NCI-H2227 (cell line): ENCODE results near the gene HYI.

Source experiments
- DNase-seq: peaks from one replicate; lab custom pipeline; 2025; ENCODE audit not compliant: unreplicated experiment; lab: John Stamatoyannopoulos, UW

The HYI gene

DNA sequence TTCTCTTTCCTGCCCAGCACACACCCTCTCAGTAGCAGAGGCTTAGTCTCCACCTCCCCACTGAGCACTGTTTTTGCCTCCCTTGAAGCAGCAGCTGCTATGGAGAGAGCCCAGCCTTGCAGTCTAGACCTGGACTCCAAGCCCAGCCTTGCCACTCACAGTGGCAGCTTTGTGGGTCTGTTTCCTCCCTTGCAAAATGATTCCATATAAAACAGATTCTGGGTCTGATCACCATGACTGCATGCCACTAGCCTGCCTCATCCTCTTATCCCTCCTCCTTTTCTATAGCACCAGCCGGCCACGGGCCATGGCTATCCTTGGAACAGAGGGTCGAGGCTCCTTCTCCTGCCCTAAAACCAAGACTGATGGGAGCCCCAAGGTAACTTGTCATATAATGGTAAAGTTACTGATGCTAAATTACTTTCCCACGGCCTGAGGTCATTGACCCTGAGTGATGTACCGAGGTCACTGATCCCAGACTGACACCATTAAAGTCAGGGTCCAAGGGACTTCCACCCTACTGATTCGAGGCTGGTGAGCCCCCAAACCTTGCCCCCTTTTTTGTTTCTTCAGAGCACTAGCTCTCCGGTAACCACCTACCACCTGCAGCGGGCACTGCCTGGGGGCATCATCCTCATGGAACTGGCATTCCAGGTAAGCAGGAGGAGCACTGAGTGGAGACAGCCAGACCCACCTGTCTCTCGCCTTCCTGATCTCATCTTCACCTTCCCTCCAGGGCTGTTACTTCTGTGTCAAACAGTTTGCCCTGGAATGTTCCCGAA lies 7.9 kb downstream of the HYI start:
- no peak for DNase-seq

DNA sequence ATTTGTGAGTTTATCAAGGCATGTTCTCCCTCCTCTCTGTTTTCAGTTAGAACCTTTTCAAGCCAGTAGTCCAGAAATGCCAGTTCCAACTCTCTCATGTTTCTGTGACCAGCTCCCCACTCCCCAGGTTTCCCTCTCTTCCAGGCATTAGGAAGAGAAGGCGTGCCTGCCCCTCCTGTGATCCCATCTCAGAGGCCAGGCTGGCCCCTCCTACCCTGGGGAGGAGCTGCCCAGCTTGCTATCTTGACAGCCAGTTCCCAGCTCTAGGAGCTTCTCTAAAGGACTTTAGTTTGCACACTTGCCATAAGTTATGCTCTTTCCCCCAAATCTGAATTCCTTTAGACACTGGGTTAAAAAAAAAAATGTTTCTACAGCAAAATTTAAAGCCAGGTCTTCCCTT lies 8.9 kb downstream of the HYI start:
- DNase-seq, result peak; percentile 35

DNA sequence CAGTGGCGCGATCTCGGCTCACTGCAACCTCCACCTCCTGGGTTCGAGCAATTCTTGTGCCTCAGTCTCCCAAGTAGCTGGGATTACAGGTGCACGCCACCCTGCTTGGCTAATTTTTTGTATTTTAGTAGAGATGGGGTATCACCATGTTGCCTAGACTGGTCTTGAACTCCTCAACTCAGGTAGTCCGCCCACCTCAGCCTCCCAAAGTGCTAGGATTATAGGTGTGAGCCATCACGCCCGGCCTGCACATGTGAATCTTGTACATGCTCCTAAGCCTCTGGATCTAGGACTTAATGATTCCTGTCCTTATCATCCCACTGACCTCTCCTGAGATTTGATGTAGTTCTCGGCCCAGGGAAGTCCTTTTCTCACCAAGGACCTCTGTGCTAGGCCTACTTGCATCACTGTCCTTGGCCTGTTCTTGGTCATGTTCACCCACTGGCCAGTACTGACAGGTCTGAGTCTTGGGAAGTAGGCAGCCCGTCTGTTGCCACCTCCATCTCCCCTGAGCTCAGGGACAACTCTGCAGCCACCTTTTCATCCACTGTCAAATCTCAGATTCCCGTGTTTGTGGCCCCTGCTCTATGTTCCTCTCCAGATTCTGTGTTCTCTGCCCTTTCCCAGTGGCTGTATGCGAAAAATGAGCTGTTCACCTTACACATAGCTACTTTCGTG lies 9.4 kb downstream of the HYI start:
- DNase-seq, result no peak

DNA sequence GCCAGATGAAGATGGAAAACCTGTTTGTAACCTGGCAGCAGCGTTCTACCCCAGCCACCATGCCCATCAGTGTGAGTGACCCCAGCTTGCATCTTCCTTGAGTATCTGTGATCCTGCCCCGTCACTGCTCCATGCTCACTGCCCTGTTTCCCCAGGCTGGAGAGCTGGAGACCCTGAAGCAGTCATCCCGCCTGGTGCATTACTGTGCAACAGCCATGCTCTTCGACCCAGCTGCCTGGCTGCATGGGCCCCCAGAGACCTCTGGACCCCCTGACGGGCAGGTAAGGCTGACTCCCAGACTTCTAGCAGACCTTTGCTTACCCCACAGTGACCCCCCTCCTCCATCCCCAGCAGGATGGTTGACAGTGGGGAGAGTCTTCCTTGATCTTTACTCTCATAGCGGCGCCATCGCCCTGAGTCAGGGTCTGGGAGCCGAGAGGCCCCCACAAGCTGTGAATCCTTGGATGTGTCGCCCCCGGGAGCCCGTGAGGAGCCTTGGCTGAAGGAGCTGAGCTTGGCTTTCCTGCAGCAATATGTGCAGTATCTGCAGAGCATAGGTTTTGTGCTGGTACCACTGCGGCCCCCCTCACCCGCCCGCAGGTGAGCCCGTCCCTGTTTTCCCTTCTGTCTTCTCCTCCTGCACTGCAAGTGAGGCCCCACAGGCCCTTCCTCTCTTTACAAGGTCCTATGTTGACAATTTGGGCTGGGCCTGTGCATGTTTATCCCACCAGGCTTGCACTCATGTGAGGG lies 10.4 kb downstream of the HYI start:
- no peak for DNase-seq

DNA sequence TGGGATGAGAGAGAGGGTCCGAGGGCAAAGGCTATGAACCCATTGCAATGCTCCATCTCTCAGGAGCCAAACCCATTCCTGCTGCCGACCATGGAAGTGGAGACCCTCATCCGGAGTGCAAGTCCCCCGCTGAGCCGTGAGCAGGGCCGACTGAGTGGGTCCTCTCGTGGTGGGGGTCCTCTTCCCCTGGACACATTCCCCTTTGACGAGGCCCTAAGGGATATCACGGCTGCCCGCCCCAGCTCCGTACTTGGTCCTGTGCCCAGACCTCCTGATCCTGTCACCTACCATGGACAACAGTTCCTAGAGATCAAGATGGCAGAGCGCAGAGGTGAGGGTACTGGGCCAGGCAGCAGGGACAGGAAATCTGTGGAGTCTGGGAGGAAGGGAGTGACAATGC lies 11.0 kb downstream of the HYI start:
- no peak for DNase-seq

DNA sequence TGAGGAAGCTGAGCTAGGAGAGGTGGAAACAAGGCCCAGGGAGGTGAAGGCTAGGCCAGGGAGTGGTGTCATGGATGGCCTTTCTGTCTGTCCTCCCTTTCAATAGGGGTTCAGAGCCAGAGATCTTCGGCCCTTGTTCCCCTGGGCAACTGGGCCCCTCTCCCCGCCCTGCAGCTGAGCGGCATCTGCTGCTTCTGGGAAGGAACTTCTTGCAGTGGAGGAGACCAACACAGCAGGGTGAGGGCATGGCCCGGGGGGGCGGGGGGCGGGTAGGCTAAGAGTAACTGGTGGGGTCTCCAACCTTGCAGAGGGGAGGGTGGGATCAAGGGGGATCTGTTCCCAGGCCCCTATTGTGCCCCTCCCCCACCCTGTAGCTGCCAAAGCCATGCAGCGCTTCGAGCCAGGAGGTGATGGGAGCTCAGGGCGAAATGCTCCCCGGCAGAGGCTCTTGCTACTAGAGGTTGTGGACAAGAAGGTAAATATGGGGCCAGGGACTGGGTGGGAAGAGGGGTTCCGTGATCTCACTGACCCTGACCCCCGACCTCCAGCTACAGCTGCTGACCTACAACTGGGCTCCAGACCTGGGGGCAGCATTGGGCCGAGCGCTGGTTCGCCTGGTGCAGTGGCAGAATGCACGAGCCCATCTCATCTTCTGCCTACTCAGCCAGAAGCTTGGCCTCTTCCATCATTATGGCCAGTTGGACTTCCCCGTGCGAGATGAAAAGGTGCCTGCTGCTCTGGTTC lies 11.7 kb downstream of the HYI start:
- no peak for DNase-seq

DNA sequence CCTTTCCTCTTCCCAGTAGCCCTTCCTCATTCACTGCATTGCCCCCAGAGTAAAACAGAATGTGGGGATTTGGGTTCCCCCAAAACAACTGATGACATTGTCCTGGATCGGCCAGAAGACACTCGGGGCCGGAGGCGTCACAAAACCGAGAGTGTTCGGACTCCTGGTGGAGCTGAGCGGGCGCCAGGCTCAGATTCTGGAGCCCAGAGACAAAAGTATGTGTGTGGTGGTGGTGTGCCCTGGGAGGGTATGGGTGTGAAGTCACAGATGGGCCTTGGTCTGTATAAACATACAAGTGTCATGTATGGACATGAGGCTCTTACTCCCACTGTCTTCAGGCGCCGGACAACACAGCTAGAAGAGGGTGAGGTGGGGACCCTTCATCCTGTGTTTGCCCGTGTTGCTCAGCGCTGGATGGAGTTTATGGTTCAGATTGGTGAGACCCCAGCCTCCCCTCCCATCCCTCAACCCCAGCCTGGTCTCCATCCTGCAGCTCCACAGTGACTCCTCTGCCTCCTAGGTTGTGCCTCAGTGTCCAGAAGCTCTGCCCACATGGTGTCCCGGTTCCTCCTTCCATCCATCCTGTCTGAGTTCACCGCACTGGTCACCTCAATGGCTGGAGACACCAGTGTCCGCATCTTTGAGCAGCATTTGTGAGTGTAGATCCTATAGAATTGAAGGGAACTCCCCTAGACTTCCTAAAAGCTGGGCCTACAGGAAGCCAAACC lies 12.4 kb downstream of the HYI start:
- no peak for DNase-seq

DNA sequence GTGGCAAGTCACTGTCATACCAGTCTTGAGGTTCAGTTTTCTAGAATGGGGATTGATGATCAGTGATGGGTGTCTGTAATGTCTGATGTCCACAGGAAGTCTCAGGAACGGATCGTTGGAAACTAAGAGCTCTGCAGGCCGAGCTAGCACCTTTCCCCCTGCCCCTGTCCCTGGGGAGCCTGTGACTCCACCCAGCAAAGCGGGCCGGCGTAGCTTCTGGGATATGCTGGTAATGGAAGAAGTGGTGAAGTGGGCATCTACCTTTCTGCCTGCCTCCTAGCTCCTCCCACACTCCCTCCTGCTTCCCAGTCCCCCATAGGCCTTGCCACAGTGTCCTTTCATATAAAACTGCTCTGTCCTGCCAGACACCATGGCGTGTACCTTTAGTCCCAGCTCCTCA lies 13.4 kb downstream of the HYI start:
- DNase-seq, result no peak

DNA sequence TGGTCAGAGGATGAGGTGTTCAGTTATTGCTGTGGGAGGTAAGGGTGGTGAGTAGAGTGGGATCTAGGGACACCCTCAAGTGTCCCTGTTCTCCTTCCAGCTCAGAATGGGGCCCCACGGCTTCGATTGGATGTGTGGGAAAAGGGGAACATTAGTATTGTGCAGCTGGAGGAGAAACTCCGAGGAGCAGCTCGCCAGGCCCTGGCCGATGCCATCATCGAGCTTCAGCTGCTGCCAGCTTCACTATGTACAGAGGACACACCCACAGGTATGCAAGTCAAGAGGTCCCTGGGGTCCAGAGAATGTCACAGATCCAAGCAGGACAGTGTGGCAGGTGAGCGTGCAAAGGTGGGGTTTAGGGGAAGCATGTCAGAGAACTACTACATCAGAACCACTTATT lies 13.9 kb downstream of the HYI start:
- no peak for DNase-seq

DNA sequence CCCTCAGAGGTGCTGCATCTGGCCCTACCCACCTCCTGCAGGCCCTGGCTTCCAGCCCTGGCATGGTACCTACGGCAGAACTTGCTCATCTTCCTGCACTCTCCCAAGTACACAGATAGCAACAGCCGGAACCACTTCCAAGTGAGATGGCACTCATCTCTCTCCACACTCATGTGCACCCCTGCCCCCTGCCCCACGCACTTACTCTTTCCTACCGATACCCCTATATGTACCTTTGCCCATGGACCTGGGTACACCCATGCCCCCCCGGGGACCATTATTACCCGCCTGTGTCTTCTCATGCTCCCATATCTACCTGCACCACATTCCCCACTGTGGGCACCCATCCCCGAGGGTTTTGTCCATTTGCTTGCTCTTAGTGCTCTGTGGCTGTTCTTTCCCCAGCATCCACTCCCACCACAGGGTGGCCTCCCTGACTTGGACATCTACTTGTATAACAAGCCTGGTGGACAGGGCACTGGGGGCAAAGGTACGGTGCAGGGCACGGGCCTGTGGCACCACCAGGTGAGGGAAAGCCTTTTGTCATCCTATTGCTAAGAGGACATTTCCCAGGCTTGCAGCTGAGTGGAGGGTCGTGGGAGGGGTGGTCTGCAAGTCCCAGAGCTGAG lies 14.7 kb downstream of the HYI start:
- DNase-seq, result no peak

DNA sequence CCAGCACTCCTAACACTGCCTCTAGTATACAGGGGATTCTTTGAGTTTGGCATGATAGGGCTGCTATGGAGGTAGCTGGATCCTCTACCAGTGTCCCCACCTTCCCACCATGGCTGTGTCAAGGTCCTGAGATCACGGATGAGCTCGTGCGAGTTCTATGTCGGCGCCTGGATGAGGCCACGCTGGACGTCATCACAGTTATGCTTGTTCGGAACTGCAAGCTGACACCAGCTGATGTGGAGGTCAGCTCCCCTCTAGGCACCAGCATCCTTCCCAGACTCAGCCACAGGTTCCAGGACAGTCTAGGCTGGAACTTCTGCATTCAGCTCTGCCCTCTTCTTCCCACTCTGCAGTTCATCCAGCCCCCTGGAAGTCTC lies 15.2 kb downstream of the HYI start:
- no peak for DNase-seq

DNA sequence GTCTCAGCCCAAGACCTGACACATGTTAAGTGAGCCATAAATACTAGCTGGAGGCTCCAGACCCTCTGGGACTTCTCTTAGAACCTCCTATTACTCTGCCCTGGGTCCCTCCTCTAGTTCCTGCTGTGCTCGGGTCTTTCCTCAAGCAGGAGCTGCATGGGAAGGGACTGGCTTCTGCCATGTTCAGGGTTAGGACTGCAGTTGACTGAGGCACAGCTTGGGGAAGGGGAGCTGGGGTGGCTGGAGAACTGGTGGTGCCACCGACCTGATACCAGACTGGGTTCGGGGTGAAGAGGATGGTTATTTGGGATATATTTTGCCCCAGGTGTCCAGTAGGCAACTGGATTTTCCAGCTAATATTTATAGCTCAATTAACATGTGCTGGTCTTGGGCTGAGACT lies 15.7 kb downstream of the HYI start:
- no peak for DNase-seq

DNA sequence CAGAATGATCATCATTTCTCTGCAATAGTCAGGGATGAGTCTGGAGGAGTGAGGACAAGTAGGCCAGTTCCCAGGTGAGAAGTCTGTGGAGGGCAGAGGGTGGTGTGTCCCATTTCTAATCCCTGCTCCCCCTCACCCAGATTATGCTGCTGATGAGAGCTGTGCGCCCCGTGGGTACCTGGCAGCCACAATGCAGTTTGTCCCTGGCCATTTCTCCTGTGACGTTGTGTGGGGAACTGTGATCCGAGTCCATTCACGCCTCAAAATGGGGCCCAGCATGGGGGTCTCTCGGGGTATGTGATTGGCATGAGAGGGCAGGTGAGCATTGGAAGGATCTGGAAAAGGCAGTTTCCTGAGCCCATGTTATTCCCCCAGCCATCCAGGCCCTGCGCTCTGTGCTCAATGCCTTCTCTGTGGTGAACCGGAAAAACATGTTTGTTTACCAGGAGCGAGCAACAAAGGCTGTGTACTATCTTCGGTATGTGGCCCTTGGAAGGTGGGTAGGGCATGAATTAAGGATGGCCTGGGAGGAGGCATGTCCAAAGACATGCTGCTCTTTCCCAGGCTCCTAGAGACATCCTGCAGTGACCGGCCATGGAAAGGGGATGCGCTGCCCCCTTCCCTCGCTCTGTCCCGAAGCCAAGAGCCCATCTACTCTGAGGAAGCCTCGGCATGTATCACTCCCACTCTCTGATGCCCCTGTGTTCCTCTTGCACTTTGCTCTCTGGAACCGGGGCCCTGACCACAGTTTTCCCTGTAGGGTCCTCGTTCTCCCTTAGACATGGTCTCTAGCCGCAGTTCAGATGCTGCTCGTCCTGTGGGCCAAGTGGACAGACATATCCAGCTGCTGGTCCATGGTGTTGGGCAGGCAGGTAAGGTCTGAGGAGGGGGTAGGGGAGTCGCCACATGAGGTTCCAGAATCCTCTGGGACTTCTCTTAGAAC lies 16.4 kb downstream of the HYI start:
- no peak for DNase-seq

DNA sequence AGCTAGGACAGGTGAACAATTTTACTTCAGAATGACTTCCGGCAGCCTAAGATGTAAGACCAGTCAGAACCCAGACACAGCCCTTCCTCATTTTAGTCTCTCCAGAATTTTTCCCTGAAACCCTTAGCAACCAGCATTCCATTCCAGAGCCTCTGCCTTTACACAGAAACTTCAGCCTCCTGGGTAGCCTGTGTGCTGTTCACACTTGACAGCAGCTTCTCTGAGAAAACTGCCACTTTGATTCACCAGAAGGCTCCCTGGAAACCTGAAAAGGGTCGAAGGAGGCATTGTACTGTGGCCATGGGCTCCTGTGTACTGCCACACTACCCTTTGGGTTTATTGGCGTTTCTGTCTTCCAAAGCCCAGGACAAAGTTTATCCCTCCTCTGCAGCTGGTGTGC lies 17.4 kb downstream of the HYI start:
- DNase-seq, result no peak

DNA sequence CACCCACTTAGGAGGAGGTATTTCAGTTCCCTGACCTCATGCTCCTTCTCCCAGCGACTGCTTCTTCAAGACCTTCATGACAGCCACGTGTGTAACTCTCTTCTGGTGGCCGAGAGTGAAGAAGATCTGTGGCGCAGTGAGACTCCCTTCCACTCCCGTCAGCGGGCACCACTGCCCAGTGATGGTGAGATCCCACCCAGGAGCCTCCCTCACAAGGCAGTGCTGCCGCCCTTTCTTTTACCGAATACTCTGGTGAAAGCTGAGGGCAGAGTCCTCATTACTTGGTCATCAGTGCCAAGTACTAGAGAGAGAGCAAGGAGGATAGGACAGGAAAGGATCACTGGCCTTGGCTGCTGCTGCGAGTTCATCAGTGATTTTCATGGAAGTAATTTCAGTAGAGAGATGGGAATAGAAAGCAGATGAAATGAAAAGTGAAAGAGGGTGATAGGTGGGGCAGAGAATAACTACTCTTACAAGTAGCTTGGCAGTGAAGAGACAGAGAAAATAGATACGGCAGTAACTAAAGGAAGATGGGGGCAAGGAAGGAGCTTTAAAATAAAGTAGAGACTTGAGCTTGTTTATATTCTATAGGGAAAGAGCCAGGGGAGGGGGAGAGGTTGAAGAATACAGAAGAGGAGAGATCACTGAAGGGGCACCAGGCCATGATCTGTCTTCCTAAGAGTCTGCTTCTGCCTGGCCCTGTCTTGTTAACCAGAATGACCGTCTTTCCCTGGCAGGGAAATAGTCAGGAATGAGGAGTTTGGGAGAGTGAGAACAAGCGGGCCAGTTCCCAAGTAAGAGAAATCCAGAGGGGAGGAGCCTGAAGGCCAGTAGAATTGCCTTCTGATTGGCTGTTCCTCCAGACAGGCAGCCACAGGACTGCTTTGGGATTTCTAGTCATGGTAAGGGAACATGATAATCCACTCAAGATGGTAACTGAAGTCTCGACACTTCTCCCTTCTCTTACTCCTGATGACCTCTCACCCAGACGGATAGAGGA lies 18.3 kb downstream of the HYI start:
- no peak for DNase-seq

DNA sequence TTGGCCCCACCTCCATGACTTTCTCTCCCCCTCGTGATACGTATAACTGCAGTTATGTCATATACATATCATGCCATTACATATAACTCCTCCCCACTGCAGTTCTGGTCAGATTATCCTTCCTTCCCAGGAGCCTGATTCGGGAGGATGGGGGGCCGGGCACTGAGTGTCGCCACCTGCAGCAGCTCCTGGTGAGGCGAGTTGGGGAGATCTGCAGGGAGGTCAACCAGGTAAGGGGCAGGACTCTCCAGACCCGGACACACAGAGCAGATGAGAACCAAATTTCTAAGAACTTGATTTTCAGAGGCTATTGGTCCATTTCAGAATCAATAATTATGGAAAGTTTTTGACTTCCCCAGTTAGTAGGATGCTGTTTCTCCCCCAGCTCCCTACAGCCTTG lies 19.5 kb downstream of the HYI start:
- no peak for DNase-seq

DNA sequence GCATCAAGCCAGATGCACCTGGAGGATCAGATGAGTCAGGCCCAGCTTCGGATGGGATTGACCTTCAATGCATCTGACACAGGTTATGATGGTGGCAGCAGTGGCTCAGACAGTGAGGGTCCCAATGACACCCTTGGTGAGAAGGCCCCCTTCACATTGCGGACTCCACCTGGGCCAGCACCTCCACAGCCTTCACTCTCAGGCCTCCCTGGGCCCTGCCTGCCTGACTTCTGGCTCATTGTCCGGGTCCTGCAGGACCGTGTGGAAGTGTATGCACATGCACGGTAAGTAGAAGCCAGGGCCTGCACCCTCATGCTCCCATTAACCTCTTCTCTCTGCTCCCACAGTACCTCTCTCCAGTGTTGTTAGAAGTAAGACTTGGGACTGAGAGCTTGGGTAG lies 20.8 kb downstream of the HYI start:
- no peak for DNase-seq
